HG03108 (cell line): ENCODE results near the gene MBD3.

ENCODE experiments used
- ATAC-seq: cut with Tn5 transposase; IDR thresholded peaks from one replicate; pipeline ENCODE4 v1.9.1; 2021; ENCODE audit warnings: moderate library complexity; ENCODE audit not compliant: unreplicated experiment

MBD3 gene

GRCh38 chr19:1619703-1620102, 27.0 kb upstream of the MBD3 start:
- no peak for ATAC-seq

GRCh38 chr19:1619094-1619439, 26.4 kb upstream of the MBD3 start:
- ATAC-seq, result no peak

GRCh38 chr19:1618157-1619093, 25.8 kb upstream of the MBD3 start:
- no peak for ATAC-seq

DNA sequence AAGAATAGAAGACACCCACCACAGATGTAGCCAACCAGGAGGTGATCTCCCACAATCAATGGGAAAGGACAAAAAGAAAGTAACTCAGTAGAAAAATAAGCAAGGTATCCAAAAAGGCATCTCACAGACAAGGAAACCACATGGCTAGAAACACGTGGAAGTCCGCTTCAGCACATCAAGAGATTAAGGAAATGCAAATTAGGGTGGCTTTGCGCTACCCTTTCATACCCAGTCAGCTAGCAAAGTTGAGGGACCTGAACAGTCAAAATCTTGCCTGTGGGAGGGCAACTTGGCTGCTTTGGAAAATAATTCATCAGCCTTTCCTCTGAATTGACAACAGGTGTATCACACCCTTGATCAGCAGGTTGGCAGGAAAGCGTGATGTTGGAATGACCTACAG, 24.2 kb upstream of the MBD3 start:
- no peak for ATAC-seq

DNA sequence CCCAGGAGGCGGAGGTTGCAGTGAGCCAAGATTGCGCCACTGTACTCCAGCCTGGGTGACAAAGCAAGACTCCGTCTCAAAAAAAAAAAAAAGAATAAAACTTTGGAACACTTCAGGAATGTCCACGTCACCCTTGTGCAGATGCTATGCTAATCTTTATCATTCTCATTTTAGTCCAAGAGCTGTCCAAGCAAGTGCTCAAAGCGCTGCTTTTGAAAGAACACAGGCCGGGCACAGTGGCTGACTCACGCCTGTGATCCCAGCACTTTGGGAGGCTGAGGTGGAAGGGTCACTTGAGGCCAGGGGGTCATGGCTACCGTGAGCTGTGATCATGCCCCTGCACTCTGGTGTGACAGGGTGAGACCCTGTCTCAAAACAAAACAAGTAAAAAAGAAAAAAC, 23.7 kb upstream of the MBD3 start:
- ATAC-seq, result no peak

DNA sequence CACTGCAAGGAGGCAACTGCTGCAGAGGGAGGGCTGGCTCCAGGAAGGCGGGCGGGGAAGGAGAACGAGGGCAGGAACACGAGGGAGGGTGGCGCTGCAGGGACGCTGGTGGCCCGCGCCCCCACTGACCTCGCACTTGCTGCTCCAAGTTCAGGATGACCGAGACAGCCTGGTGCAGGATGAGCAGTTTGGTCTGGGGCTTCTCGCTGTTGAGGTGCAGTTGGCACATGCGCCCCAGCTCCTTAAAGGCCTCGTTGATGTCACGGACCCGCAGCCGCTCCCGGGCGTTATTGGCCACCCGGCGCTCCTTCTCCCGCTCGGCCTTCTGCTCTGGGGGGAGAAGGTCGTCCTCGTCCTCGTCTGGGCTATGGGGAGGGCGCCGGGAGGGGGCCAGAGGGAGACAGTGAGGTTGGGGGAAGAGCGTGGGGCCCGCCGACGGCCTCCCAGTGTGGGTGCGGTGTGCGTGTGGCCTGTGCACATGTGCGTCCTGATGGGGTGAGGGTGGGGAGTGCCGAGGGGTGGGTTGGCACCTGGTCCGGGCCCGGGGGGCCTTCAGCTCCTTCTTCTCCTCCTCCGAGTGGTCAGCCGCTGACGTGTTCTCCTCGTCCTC, 22.6 kb upstream of the MBD3 start:
- ATAC-seq, result no peak

GRCh38 chr19:1613808-1614570, 21.3 kb upstream of the MBD3 start:
- no peak for ATAC-seq

DNA sequence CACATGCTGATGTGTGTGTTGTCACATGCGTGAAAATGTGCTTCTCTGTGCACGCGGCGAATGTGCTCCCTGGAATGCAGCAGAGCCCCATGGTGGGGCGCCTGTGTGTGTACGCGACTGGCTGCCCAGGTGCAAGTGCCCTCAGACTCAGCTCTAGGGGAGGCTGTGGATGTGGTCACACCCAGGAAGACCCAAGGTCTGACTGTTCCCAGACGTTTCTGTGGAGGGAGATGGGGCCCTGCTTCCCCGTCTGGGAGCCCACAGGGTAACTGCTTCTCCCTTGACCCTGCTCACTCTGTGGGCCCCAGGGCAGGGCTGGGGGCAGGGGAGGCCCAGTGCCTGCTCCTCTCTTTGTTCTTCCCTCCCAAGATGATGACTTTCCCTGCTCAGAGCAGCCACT, 20.5 kb upstream of the MBD3 start:
- ATAC-seq, result no peak

DNA sequence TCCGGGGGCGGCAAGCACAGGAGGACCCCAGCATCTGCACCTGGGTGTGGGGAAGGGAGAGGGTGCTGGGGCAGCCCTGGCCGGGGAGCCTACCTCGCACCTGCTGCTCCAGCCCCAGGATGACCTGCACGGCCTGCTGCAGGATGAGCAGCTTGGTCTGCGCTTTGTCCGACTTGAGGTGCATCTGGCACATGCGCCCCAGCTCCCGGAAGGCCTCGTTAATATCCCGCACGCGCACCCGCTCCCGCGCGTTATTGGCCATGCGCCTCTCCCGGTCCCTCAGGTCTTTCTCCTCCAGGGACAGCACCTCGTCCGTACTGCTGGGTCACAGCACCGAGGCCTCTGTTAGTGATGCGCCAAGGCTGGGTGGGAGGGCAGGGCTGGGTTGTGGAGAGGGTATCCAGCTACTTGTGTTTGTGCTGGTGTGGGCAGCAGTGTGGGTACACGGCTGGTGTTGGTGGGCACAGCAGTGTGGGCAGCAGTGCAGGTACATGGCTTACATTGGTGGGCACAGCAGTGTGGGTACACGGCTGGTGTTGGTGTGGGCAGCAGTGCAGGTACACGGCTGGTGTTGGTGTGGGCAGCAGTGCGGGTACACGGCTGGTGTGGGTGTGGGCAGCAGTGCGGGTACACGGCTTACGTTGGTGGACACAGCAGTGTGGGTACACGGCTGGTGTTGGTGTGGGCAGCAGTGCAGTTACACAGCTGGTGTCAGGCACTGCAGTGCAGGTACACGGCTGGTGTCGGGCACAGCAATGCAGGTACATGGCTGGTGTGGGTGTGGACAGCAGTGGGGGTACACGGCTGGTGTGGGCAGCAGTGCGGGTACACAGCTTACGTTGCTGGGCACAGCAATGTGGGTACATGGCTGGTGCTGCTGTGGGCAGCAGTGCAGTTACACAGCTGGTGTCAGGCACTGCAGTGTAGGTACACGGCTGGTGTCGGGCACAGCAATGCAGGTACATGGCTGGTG, 19.7 kb upstream of the MBD3 start:
- no peak for ATAC-seq

DNA sequence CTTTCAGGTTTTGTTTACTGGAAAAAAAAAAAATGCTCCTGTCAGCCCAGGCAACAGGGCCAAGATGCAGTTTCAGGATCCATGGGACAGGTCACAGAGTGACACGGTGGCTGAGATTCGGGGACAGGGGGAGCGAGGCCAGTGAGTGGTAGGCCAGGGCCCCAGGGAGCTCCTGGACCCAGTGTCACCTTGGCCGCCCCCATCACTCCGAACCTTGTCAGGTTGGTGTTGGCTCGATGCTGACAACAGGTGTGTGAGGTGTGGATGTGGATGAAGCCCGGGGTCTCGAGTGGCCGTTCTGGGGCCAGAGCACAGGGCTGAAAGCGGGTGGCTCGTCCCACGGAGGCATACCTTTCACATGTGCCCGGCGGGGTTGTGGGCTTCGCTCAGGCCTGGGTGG, 18.7 kb upstream of the MBD3 start:
- ATAC-seq, result no peak

DNA sequence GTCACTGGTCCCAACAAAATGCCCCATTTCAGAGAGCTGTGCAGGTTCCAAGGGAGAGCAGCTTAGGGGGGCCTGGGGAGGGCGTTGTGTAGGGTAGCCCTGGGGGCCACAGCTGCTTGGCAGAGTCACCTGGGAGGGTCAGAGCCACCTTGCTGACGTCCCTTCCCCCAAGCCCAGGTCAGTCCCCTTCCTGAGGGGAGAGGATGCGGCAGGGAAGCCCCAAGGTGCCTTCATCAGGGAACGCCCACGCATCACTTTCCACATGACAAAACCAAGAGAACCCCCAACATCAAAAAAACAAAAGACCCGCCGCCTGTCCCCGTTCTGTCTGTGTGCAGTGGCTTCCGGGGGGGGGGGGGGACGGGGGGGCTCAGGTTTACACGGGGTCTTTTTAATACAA, 17.9 kb upstream of the MBD3 start:
- no peak for ATAC-seq

DNA sequence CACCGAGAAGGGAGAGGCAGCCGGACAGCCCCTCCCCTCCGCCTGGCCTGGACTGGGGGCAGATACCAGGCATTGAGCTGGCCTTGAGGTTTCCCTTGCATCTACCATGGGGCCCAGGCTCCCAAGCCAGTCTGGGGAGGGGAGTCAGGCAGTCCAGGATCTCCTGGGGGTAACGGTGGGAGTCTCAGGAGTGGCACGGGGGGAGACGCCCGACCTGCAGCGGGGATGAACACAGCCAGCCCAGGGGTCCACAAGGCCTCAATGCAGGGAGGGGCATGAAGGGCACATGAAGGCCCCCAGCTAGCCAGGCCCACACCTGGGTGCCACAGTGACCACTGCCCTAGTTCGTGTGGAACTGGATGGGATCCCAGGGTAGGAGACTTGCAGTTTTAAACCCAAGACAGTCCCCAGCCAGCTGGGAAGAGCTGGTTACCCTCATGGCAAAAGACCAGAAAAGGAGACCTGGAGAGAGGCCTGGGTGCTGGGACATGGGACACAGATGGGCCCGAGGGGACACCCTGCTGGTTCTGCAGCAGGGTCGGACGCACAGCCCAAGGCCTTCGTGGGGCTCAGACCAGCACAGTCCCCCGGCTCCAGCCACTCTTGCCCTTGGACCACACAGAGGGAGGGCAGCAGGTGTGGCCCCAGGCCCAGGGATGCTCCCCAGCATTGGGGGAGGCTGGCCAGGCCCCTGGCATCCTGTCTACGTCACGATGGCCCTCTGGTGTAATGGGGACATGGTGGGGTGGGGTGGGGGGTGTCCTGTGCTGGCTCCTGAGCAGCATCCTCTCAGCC, 17.2 kb upstream of the MBD3 start:
- ATAC-seq, result no peak

- ATAC-seq, result no peak
These were observed 16.4 kb upstream of the MBD3 start for GRCh38 chr19:1609103-1609396.

DNA sequence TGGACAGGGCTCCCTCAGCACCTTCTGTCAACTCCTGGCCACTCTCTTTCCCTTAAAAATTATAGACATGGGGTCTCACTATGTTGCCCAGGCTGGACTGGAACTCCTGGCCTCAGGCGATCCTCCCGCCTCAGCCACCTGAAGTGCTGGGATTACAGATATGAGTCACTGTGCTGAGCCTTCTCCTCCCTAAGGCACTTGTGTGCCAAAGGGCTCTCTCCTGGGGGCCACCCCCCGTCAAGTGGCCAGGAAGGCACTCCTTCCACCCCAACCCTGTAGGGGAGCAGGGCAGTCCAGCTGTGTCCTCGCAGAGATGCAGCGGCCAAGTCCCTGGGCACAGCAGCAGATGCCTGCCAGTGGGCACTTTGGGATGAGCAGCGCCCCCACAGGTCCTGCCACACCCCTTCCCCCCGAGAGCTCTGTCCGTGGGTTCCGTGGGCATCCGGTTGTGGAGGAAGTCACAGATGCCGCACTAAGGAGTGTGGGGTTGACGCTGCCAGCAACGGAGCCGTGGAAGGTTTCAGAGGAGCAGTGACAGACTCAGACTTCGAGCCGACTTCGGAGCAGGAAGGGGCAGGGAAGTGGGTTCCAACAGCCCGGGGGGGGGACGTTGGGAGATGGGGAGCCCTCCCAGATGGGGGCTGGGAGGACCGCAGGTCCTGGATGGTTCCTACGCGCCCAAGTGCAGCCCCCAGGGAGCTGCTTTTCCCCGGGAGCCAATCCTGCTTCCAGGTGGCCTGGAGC, 15.9 kb upstream of the MBD3 start:
- ATAC-seq, result no peak

DNA sequence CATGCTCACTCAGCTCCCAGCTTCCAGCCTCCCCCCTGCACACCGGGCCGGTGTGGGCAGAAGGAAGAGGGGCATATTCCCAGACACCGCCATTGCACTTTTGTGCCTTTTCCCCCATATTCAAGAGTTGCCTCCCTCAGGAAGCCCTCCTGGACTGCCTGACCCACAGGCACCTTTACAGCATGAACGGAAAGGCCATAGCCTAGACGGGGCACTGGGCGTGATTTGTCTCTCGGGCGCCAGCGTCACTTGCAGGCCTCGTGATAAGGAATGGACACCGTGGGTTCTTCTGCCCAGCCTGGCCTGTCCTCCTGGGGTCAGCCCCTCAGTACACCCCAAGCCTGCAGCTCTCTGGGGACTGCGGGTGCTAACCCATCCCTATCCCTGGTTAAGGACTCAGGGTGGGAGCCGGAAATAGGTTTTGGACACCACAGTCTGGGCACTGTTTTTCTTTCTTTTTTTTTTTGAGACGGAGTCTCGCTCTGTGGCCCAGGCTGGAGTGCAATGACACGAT, 13.5 kb upstream of the MBD3 start:
- ATAC-seq, result peak; percentile 3

- peak; percentile 86 for ATAC-seq
These were observed 12.8 kb upstream of the MBD3 start, which contains the start of gene UQCR11 for GRCh38 chr19:1605236-1606137. Gene UQCR11 (minus strand): TSS chr19:1605462. CDS start chr19:1605409, 53 bp downstream.

- no peak for ATAC-seq
These were observed 9.5 kb upstream of the MBD3 start for GRCh38 chr19:1602091-1602707.
